Neural crest cell (in vitro differentiated cells): ENCODE data around the gene PKP3. TPM values are rescaled to one million over a fixed set of nuclear protein-coding genes. Genes with fewer than 3 reads are reported as not detected.

Experiments
- DNase-seq: peaks from one replicate; pipeline ENCODE4 v3.0.0; 2021; ENCODE audit warnings: low read depth, mixed read lengths, low spot score
- H3K27ac Mint-ChIP-seq: one replicate; pipeline ENCODE4 v1.8.0; 2021; ENCODE audit warnings: mild to moderate bottlenecking, mixed read lengths; ENCODE audit not compliant: unreplicated experiment
- H3K27me3 Mint-ChIP-seq: 2 replicates; pipeline ENCODE4 v1.8.0; 2021; ENCODE audit warnings: low read depth, mild to moderate bottlenecking, mixed read lengths
- H3K36me3 Mint-ChIP-seq: 2 replicates; pipeline ENCODE4 v1.8.0; 2021; ENCODE audit warnings: low read depth, mild to moderate bottlenecking, mixed read lengths
- H3K4me1 Mint-ChIP-seq: 2 replicates; pipeline ENCODE4 v1.8.0; 2021; ENCODE audit warnings: mixed read lengths
- H3K4me3 Mint-ChIP-seq: one replicate; pipeline ENCODE4 v1.8.0; 2021; ENCODE audit warnings: mild to moderate bottlenecking, mixed read lengths
- H3K9me3 Mint-ChIP-seq: 2 replicates; pipeline ENCODE4 v1.8.0; 2021; ENCODE audit warnings: mixed read lengths
- total RNA-seq: library from RNA; stranded (reverse); gene quantifications from 2 replicates; pipeline ENCODE4 v1.2.1, GENCODE V29; 2021
- TF ChIP-seq, protein P1 (sequence below): fragments of 200-600 bp; sonication (generic); conservative IDR thresholded peaks from 2 replicates; pipeline ENCODE4 v1.5.0; 2021; ENCODE audit warnings: antibody characterized with exemption, mild to moderate bottlenecking

Gene PKP3
- total RNA-seq, 1 donor from 2014 or later: 0.42 TPM

DNA sequence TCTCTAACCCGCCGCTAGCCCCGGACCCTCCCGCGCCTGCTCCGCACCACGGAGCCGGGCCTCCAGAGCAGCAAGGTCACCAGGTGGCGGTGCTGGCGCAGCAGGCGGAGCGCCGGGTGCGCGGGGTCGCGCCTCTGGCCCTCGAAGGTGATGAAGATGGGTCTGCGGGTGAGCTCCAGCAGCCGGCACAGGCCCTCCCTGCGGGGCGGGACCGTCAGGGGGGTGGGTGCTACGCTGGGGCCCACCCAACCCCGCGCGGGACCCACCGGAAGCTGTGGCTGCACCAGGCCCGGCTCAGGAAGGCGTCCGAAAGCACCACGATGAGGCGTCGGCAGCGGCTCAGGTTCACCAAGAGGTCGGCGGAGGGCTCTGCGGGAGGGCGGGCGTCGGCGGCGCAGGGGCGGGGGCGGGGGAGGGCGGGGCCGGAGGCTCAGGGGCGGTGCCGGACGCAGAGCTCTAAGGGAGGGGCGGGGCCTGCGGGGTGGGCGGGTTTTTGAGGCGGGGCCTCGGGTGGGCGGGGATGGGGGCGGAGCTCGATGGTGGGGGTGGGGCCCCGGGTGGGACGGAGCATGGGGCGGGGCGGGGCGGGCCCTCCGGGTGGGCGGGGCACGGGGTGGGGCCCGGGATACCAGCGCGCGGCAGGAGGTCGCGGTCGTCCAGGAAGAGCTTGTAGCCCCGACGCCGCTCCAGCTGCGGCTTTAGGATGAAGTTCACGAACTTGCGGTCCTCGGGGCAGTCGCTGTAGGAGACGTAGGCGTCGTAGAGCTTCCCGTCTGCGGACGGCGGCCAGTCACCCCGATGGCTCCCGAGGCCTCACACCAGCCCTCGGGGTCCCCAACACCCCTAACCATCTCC lies 13.0 kb downstream of the PKP3 start:
- Mint-ChIP-seq H3K27ac (no peak overlapping the region), H3K4me1 (no peaks in the 10 kb centered on the region), H3K4me3 (no peak overlapping the region), H3K9me3 (no peaks in the 10 kb centered on the region), H3K36me3 (no peaks in the 10 kb centered on the region), H3K27me3 (peaks cover 2% of the 10 kb centered on the region)
- peak; percentile 51 for DNase-seq
- TF ChIP-seq, protein P1, sequence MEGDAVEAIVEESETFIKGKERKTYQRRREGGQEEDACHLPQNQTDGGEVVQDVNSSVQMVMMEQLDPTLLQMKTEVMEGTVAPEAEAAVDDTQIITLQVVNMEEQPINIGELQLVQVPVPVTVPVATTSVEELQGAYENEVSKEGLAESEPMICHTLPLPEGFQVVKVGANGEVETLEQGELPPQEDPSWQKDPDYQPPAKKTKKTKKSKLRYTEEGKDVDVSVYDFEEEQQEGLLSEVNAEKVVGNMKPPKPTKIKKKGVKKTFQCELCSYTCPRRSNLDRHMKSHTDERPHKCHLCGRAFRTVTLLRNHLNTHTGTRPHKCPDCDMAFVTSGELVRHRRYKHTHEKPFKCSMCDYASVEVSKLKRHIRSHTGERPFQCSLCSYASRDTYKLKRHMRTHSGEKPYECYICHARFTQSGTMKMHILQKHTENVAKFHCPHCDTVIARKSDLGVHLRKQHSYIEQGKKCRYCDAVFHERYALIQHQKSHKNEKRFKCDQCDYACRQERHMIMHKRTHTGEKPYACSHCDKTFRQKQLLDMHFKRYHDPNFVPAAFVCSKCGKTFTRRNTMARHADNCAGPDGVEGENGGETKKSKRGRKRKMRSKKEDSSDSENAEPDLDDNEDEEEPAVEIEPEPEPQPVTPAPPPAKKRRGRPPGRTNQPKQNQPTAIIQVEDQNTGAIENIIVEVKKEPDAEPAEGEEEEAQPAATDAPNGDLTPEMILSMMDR: no peak

GRCh38 chr11:407651-408123 lies 13.7 kb downstream of the PKP3 start:
- no peak overlapping the region for H3K4me3 Mint-ChIP-seq

DNA sequence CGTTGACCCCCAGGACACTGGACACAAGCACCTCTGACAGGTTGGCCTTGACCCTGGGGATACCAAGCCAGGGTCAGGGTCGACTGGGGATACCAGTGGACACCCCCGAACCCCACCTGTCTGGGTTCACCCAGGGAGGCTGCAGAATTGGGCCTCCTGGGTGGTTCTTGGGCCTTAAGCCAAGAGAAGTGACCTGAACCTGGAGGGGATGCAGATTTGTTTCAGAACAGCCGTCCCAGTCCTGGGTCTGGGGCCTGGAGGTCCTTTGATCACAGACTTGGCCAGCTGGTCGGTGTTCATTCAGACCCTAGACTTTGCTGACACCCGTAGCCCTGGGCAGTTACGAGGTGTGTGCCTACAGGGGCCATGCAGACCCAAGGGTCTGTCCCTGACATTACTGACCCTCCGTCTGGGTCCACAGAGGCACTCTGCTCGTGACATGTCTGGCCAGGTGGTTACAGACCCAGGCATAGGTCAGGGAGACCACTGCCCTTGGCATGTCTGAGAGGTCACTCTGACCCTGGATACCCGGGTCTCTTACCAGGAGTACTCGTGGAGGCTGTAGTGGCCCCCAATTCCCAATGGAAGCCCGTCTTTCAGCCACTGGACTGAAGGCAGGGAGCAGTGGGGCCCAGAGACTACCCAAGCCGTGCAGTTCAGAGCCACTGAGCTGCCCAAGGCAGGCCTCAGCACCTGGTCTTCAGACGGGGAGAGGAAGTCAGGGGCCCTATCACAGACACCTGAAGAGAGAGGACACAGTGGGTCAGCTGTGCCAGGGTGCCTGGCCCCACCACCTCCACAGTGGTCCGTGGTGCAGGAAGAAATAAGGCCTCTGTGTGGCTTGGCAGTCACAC lies 14.4 kb downstream of the PKP3 start:
- TF ChIP-seq, protein P1: no peak
- Mint-ChIP-seq H3K9me3 (no peaks in the 10 kb centered on the region), H3K4me3 (no peak overlapping the region), H3K4me1 (no peaks in the 10 kb centered on the region), H3K36me3 (no peaks in the 10 kb centered on the region), H3K27ac (no peak overlapping the region), H3K27me3 (peaks cover 6% of the 10 kb centered on the region)
- no peak for DNase-seq

More at GRCh38 chr11:407651-408123, 13.7 kb downstream of the PKP3 start:
- Mint-ChIP-seq H3K9me3 (no peaks in the 10 kb centered on the region), H3K4me1 (no peaks in the 10 kb centered on the region), H3K27me3 (peaks cover 2% of the 10 kb centered on the region), H3K27ac (no peak overlapping the region), H3K36me3 (no peaks in the 10 kb centered on the region)
- no peak for DNase-seq
- TF ChIP-seq, protein P1: no peak

DNA sequence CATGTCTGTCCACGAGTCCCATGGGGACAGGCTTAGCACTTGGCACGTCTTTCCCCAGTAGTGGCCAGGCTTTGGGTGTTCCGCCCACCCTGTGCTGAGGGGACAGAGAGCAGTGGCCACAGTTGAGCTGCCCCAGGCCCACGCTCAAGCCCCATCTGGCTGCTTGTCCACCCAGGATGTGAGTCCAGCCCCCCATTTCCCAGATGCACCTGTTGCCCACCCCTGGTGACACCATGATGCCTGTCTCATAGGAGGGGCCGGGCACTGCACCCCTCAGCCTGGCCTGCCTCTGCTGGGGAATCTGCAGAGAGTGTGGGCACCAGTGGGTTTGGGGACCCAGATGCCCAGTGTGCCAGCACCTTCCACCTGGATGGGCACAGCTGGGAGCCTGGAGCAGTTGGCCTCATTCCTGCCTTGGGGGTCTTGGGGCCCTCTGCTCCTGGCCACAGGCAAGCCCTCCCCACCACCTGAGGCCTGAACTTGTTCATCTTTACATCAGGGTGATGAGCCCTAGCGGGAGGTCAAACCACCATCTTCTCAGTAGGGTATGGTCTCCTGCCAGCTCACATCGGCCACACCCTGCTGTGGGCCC lies 15.1 kb downstream of the PKP3 start:
- H3K27ac Mint-ChIP-seq: no peak overlapping the region
- H3K36me3 Mint-ChIP-seq: no peaks in the 10 kb centered on the region
- DNase-seq: no peak
- no peaks in the 10 kb centered on the region for H3K9me3 Mint-ChIP-seq
- no peaks in the 10 kb centered on the region for H3K4me1 Mint-ChIP-seq
- H3K27me3 Mint-ChIP-seq: peaks cover 7% of the 10 kb centered on the region
- TF ChIP-seq, protein P1: no peak
- H3K4me3 Mint-ChIP-seq: no peak overlapping the region
